GM11168 (cell line): ENCODE measurements around the gene MYO1G.
"Not testable (repeated sequence)": the region's sequence is repeated elsewhere in the genome, so short reads cannot be mapped to it uniquely, and the experiment has no call there.

Source experiments
- in situ Hi-C: fragments of 300-500 bp; cut with MboI; formaldehyde crosslinking; loops from one replicate; pipeline ENCODE4 v1.12.0; 2022; ENCODE audit warnings: low sequenced_read_pairs; ENCODE audit not compliant: unreplicated experiment

MYO1G gene

DNA sequence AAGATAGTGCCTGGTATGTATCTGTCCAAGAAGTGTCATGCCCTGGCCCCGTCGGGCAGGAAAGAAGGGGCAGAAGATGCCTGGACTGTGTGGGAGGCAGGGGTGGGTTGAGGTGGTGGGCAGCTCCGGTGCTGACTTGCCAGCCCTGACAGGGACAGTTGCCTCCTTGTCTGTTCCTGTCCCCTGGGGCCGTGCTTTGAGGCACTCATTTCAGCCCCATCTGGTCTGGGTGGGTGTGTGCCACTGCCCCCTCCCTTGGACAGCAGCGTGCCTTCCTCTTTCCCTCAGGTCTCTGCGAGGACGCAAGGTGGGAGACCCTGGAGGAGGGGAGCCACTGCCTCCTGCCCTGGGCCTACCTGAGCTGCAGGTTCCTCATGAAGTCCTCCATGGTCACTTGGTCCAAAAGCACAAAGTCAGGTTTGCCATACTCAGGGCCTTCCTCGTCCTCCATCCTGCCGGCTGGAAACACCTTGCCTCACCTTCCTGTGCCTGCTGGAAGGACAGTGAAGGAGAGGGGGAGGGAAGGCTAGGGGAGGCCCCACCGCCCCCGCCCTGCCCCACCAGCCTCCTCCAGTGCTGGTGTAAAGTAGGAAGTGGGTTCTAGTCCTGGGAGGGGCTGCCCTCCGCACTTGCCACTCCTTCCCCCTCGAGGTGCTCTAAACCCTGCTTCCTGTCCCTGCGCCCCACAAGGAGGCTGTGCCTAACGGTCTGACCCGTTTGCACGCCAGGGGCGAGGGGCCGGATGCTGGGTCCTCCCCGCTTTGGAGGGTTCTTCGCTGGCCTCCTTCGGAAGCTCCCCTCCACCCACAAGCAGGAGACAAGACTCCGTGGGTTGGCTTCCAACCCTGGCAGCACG is at the start of gene MYO1G:
TSS of gene MYO1G (minus strand) at position 505 of the 856 bp plus-strand sequence. CDS start at position 451, 54 bp downstream.
- in situ Hi-C loops, result no loop called here

DNA sequence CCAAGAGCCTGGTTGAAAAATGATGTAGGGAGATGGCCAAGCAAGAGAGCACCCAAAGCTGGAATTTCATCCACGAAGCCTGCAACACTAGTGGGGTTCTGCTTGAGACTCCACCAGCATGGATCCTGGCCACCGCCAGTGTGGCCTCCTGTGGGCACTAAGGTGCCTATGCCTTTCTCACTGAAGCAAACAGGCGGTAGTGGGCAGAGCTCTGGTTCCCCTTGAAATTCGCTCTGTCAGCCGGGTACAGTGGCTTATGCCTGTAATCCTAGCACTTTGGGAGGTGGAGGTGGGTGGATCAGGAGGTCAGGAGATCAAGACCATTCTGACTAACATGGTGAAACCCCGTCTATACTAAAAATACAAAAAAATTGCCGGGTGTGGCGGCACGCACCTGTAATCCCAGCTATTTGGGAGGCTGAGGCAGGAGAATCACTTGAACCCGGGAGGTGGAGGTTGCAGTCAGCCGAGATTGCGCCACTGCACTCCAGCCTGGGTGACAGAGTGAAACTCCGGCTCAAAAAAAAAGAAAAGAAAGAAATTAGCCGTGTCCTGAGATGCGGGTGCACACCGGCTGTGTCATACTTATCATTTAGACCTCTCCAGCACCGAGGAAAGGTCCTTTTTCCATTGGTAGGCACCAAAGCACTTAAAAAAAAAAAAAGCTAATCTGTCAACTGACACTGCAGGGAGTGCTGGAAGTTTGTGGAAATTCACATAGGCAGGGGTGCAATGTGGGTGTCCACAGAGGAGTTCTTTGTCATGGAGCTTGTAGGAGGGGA is 49.5 kb upstream of the MYO1G start:
- in situ Hi-C loops, result no loop called here

DNA sequence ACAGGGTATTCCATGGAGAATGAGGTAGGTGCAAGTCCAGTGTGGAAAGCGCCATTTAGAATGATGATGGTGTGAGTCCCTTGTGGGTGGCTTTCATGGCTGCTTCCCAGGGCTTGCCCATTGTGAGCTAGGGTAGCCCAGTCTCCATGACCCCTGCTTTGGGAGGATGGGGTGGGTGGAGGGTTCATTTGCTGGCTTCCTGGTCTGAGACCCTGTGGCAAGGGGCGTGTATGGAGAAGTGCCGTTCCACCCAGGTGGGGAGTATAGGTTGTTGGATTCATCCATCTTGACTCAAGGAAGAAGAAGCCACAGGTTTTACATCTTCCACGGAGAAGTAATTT is 48.9 kb upstream of the MYO1G start:
- in situ Hi-C loops, result no loop called here

DNA sequence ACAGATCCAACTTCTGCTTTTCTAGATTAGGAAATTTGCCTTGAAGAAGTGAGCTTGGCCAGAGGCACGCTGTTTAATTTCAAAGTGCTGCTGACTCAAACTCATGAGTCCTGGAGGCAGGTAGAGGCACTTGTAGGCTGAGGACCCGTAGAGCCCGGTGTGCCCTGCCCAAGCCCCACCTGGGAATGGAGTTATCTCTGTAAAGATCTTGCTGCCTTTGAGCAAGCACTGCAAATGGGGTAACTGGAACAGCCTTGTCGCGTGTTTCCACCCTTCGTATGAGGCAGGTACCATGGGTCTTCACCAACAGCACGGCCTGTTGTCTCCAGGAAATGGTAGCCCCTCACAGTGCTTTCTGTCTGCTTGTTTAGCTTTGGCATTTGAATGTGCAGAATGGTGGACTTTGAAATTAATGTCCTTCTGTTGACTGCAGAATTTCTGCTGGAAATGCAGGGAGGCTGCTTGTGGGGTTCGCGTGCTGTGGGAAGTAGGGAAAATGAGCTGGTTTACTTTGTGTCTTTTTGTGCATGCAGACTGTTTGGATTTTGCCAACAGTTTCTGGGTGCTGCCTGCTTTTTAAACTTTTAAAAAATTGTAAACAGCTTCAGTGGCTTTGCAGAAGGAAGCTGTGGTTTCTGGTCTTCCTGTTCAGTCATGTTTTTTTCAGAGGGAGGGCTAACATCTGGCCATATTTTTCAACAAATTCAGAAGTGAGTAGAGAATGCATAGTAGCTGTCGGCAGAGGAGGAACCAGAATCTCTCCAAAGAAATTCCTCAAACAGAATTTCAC is 48.4 kb upstream of the MYO1G start:
- in situ Hi-C loops, result no loop called here

DNA sequence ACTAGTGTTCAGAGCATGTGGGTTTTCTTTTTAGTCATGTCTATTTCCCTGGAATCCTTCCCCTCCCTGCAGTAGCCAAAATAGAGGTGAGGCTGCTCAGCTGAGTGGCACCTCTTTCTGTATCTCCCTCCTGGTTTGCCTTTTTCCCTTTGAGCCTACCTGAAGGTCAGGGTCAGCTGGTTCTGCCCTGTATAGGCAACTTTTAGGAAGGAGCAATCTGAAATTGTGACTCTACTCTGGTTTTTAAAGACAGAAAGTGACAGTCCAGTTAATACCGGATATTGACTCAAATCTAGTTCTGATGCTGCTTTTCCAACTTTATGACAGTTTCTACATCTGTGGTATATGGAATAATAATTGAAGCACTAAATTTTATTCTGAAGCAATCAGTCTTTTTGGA is 47.2 kb upstream of the MYO1G start:
- in situ Hi-C loops, result no loop called here

DNA sequence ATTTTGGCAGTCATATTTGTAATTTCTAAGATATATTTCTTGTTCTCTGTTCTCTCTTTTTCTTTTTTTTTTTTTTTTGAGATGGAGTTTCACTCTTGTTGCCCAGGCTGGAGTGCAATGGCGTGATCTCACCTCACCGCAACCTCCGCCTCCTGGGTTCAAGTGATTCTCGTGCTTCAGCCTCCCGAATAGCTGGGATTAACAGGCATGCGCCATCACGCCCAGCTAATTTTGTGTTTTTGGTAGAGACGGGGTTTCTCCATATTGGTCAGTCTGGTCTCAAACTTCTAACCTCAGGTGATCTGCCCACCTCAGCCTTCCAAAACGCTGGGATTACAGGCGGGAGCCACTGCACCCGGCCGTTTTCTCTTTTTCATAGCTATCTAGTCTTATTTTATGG is 46.7 kb upstream of the MYO1G start:
- in situ Hi-C loops, result not testable (repeated sequence)

DNA sequence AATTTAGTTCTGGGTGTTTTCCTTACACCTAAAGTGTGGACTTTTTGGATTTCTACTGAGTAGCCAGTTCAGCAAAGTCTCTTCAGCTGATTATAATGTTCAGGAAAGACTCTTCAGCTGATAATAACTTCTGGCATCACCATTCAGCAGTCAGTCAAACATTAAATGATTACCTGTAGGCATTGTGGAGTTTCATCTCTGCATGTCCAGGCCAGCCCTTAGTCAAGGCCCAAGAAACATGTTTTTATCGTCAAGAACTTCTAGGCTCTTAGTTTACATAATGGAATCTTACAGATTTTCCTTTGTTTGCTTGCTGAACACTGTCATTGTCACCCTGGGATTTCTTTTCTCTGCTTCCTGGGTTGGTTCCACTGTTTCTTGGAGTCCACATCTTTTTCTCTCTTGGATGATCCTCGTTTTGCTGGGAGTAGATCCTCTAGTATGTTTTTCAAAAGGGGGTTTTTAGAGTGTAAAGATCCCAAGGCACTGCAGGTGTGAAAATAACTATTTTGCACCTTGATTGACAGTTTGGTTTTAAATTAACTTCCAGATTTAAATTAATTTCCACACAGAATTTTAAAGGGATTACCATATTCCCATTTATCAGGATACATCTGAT is 45.4 kb upstream of the MYO1G start:
- in situ Hi-C loops, result no loop called here

DNA sequence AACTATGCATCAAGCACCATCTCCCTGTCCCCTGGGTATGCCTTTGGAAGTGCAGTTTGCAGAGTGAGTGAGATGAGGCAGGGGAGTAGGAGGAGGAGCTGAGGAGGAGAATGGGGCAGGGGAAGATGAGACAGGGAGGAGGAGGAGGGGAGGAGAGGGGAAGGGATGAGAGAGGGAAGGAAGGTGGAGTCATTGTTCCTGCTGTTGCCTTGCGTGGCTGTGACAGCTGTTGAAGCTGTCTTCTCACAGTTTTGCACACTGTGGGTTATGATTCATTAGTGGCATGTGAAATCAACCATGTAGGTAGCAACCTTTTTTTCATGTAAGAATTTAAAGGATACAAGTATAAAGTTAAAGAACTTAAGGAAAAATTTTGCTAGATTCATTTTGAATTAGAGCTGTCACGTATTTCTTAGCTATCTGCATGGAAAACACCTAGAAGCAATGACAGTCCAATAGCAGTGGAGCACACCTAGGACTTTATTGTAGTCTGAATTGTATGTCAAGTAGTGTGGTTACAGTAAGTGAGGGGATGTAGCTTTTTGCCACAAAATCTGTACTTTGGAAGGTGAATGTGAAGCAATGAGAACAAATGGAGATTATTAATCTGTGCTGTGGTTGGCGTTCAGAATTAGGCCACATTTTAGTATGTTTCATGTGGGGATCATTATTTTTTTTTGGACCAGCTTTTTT is 42.9 kb upstream of the MYO1G start:
- in situ Hi-C loops, result no loop called here

DNA sequence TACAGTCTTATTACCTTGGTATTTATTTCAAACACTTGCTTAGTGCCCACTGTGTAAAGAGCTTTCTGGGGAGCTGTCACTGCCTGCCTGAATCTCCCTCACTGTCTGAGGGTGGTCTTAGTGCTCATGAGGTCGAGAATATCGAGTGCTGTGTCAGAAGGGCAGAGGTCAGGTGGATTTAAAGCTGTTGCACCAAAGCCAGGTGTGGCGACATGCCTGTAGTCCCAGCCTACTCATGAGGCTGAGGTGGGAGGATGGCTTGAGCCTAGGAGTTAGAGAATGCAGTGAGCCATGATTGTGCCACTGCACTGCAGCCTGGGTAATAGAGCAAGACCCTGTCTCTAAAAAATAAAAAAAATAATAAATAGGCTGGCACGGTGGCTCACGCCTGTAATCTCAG is 42.1 kb upstream of the MYO1G start:
- in situ Hi-C loops, result no loop called here

DNA sequence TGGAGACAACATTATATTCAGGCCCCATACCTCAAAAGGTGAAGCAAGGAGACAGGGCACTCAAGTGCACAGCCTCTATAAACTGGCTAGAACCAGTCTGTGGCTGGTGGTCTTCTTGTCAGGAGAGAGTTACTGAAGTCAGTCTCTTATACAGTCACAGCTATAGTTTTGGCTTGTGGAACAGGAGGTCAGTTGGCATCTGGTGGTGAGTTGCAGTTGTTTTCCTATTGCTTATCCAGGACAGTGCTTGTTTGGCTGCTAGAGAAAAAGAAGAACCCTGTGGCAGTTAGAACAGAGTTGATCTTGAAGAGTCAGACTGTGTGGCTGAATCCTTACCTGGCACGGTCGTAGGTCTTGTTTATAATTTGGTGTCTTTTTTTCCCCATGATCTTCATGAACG is 38.4 kb upstream of the MYO1G start:
- in situ Hi-C loops, result no loop called here

DNA sequence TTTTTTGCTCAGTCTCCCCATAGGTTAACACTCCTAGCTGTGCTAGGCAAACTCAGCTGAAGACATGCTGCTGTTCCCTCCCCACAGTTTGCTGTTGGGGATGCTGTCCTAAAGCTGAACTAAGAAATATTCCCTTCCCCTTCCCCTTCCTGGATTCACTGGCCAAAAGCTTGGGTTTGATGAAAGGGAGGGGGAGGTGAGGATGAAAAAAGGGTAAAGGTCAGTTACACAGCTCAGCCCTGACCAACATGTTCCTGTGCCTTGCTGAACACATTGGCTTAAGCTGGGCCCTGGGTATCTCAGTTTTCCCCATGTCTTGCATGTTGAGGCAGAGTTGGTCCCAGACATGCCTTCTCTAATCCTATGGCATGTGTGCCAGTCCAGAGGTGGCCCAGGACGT is 36.5 kb upstream of the MYO1G start:
- in situ Hi-C loops, result no loop called here

DNA sequence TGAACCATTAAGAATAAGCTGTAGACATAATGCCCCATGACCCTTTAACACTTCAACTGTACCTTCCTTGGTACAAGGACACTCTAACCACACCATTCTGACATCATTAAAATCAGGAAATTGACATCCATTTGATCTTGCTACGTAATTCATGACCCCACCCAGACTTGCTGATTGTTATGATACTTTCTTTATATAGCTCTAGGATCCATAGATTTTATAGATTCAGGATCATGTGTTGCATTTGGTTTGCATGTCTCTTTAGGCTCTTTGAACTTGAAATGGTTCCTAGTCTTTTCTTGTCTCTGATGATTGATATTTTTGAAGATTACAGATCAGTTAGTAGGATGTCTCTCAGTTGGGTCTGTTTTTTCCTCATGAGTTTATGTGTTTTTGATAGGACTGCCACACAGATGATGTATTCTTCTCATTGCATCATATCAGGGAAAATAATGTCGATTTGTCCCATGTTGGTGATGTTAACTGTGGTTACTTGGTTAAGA is 34.7 kb upstream of the MYO1G start:
- in situ Hi-C loops, result no loop called here

DNA sequence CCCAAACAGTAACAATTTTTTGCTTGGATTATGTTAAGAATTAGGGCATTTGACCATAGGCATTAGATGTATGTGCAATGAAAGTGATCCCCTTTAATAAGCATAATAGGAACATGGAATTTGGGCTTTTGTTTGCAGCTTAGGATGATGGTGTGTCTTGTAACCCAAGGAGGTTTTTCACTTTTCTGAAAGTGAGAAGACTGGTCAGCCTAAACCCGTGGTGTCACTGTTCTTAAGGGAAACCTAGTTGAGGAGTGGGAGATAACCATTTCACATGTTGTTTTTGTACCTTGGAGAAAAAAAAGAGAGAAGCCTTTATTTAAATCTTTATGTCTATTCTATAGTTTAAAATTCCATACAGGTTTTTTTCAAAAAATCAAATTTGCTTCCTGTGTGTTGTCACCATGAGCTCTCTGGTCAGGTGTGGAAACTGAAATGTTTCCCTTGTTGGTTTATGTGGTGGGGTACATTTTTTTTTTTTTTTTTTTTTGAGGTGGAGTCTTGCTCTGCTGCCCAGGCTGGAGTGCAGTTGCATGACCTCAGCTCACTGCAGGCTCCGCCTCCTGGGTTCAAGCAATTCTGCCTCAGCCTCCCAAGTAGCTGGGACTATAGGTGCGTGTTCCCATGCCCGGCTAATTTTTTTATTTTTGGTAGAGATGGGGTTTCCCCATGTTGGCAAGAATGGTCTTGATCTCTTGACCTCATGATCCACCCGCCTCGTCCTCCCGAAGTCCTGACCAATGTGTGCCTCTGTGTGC is 28.9 kb upstream of the MYO1G start:
- in situ Hi-C loops, result no loop called here

DNA sequence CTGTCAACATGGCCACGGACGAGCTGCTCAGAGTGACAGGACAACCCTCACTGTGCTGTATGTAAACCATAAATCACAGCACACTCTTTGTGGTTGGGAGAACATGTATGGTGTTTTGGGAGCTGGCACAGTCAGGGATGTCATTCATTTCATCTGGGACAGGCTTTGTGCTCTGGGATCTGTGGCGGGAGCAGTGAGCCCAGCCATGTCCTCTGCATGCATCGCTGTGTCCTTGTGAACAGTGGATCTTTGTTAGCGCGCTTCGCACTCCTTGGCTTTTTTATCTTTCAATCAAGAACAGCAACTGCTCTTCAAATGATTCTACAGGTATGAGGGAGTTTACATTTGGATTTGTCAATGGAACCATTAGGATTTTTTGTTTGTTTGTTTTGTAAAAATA is 28.3 kb upstream of the MYO1G start:
- in situ Hi-C loops, result no loop called here

DNA sequence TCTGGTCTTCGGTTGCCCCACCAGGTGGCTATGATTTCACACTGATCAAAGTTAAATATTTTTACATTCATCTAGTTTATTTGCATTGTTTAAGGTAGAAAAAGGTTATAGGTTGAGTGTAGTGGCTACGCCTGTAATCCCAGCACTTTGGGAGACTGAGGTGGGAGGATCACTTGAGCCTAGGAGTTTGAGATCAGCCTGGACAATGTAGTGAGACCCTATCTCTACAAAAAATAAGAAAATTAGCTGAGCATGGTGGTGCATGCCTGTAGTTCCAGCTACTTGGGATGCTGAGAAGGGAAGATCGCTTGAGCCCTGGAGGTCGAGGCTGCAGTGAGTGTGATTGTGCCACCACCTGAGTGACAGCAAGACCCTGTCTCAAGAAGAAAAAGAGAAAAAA is 25.0 kb upstream of the MYO1G start:
- in situ Hi-C loops, result no loop called here

DNA sequence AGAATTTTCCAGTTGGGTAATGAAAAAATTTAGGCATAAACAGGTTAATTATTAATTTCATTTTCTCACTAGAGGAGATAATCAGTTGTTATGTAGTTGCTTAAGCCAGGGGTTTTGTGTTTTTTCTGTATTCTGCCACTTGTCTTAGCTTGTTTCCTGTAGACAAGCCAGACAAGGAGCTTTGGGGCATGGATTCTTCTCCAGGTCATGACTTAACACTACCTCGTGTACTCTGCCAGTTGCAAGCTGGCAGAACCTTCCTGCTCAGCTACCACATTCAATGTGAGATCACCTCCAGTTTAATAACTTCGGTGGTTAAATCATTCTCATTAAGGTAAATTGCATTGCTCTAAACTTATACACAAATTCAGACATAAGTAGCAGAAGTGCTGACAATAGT is 23.0 kb upstream of the MYO1G start:
- in situ Hi-C loops, result no loop called here

DNA sequence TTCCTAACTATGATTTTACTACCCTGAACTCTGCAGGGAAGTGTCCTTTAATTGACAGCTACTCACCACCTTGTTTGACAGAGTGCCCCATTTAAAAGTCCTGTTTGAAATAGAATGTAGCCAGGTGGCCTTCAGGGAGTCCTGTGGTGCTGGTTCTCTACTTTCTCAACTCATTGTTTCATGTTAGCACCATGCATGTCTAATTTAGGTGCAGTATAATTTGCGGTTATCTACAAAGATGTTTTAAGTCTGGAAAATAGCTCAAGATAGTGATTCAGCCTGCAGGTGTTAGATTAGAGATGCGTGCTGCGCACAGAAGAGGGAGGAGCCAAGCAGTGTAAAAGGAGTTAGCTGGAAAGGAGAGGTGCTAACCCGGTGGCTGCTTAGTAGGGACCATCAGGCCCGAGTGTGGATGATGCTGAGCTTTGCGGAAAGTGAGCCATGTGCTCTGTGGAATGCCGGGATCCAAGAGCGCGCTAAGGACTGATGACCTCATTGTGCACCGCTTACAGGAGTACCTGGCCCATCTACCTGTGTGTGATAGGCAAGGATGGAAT is 22.4 kb upstream of the MYO1G start:
- in situ Hi-C loops, result no loop called here

DNA sequence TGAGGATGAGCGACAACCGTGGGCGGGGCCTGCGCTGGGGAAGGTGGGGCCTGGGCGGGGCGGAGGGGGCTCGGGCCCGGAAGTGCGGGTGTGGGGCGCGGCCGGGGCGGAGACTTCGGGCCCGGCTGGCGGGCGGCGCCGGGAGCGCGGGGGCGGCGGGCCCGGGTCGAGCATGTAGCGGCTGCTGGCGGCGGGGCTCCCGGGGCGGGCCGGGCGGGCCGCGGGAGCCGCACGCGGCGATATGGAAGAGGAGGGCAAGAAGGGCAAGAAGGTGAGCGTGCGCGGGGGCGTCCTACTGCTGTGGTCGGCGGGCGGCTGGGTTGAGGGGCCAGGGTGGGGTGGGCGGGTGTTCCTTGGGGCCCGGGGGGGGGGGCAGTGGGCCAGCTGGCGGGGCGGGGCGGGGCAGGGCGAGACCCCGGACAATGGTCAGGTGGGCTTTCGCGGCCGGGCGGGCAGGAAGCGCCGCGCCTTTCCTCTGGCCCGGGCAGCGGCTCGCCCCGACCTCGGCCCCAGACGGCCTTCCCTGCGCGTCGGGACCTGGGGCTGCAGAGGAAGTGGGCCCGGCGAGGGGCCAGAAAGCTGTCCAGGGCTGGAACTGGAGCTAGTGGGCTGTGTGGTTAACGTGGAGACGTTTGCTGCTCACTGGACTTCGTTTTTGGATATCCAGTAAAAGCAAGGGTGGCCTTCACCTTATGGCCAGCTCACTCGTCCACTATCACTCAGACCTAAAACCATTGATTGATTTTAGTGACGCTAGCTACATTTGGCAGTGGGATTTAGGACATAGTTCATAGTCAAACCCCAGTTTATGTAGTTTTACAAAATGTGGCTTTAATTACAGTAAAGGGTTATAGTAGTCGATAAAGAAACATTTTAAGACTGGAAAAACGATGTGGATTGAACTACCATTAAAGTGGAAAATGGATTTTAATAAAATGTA is 21.5 kb upstream of the MYO1G start, which contains the start of gene CCM2:
TSS of gene CCM2 (plus strand) at position 109 of the 940 bp plus-strand sequence. CDS start at position 242, 133 bp downstream.
- in situ Hi-C loops, result no loop called here
